ENCODE results near the gene THSD7A.
A peak's percentile ranks its signal among the peaks of the same experiment; 100 is the strongest.

Gene THSD7A

DNA sequence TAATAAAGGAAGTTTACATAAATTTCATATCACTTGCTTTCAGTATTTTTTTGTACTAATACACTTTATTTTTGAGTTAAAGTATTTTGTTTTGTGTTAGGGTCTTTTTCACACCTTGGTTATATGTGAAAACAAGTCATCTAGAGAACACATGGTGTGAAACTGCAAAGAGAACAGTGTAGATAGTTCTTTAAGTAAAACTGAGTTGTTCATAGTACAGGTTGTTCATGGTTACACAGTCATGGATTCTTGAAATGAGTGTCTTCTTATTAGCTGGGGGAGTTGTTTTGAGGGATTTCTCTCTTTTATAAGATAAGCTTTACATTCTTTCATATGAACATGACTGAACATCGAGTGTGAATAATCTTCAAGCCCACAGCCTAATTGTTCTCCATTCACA is 244.2 kb downstream of the THSD7A start:
- no peak for DNase-seq (ENCODE audit: low read depth in 2 of 2)

DNA sequence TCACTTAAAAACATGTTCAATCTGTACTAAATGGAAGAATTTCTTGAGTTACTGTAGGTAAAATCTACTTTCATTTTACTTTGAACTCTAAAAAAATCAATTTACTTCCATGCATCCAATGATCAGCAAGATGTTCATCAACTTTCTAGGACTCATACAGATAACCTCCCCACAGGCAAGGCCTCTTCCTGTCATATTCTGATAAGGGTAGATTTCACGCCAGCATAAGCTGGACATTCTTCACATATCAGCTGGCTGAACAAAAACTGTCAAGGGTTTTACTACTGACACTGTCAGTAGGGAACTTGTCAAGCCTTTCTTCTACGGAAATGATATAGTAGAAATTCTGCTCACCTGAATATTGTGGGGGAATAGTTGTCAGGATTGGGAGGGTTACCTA is 244.9 kb downstream of the THSD7A start:
- no peak for DNase-seq (ENCODE audit: low read depth in 2 of 2)

DNA sequence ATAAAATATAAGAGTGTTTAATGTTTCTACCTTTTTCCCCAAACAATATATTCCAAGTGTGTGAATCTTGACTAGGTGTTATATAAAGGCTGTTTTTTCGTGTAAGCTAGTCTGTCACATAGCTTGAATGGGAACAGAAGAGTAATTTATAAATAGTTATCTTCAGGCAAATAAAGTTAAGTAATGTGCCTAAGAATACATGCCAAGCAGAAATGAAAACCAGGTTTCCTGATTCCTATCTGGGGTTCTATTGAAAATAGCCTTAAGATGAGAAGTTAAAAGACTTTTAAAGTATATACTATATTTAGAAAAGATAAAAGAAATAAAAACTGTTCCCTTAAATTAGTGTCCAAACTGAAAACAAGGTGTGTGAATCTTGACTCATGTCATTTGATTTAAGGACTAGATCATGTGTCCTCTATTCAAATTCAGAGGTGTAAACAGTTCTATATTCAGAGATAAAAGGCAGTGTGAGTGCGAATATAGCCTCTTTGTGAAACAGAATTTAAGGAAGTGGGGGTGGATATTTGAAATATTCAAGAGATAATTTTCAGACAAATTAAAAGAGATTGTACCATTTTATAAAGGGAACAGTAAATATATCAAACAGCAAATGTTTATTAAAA is 247.5 kb downstream of the THSD7A start:
- no peak for DNase-seq (ENCODE audit: low read depth in 2 of 2)

DNA sequence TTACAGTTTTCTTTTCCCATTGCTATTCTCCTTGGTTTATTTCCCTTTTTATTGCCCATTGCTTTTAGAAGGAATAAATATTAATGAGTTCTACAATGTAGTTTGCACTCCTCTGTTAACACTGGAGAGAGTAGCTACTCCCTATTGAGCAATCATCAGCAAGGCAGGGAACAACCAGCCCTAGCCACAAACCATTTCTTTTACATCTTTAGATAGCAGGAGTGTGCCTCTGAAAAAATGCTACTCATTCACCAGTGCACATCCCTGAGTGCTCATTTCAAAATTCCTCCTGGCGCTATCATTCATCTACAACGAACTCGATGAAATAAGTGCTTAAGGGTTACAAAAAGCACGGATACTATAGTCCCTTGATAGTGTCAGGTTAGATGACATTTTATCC is 252.9 kb downstream of the THSD7A start:
- DNase-seq (ENCODE audit: low read depth in 2 of 2) = no peak

DNA sequence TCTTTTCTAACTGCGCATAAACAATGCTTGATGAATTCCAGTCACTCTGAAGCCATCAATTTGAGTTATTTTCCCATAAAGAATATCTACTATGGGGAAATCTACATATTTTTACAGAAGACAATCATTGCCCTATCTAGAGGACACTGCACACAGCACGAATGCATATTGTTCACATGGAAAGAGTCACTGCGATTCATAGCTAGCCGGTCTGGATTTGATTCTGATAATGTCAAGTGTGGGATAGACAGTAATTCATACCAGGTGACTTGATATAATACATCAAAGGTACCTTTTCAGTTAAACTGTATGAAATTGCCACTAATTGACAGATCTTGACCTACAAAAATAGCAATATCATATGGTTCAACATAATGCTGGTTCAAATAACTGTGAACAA is 255.7 kb downstream of the THSD7A start:
- DNase-seq (ENCODE audit: low read depth in 2 of 2) = no peak

DNA sequence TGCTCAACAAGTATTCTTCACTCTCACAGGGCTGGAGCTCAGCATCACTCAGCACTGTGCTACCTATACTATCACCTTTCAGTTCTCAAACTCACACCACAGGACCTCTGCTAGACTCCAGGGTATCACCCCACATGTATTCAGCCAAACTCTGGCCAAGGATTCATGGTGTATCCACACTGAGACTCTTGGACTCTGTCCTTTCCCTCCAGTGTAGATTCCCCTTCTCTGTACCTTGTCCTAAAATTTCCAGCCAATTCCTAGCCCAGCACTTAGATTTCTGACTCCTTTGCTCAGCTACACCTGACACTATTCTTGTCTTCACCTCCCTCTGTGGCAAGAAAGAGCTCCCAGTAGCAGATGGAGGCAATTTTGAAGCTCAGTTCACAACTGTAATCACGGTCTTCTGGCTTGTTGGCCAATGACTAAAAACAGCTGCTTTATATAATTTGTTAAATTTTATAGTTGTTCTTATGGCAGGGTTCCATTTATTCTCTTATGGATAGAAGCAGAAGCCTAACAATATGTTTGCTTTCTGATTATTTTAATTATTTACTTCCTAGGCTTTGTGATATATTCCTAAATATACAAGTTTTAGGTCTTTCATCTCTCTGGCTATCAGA is 258.8 kb downstream of the THSD7A start:
- no peak for DNase-seq (ENCODE audit: low read depth in 2 of 2)

DNA sequence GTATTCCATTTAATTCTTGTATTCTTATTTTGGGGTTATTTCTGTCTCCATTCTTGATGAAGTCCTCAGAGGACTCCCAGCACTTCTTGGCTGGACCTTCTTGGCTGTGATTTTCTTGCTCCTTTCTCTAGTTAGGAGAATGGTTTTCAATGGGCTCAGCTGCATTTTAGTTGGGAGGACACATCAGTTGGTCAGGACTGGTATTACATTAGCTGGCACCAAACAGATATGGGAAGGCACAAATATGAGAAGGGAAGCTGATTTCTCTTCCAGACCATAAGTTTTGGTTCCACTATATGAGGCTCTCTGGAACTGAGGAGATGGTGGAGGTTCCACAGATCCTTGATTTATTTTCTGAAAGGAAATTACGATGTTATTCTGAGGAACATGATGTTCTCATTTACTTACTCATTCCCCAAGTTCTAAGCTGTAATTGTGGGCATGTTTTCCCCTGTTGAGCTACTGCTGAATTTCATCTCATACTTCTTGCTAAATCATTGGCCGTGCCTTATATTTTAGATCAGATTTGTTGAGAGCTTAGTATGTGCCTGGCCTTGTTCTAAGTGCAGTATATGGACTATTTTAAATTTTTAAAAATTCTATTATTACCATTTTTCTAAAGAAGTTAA is 261.0 kb downstream of the THSD7A start:
- DNase-seq (ENCODE audit: low read depth in 2 of 2) = no peak

GRCh38 chr7:11570205-11570604 is 261.8 kb downstream of the THSD7A start:
- no peak for DNase-seq (ENCODE audit: low read depth in 2 of 2)

DNA sequence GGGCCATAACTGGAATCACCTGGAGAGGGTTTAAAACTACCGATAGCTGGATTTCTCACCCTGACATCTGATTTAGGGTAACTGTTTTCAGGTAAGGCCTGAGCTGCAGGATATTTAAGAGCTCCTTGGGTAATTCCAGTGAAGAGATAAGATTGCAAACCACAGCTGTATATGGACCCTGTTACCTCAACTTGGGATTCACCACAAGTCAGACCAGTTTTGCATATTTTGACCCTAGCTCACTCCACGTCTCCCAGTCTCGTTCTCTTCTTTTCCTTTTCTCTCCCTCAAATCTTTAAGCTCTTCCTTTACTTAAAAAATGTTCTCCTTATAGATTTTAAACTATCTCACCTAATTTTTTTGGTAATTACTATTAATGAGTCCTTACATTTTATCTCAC is 264.4 kb downstream of the THSD7A start:
- DNase-seq (ENCODE audit: low read depth in 2 of 2) = no peak

GRCh38 chr7:11557627-11558026 is 274.4 kb downstream of the THSD7A start:
- peak; percentile 17 to 30 for DNase-seq (ENCODE audit: low read depth in 2 of 2)

GRCh38 chr7:11552676-11553296 is 279.2 kb downstream of the THSD7A start:
- no peak for DNase-seq (ENCODE audit: low read depth in 2 of 2)

- no peak for DNase-seq (ENCODE audit: low read depth in 2 of 2)
Measured at GRCh38 chr7:11551470-11551869, 280.5 kb downstream of the THSD7A start.

GRCh38 chr7:11548532-11548931 is 283.5 kb downstream of the THSD7A start:
- DNase-seq (ENCODE audit: low read depth in 2 of 2) = no peak

DNA sequence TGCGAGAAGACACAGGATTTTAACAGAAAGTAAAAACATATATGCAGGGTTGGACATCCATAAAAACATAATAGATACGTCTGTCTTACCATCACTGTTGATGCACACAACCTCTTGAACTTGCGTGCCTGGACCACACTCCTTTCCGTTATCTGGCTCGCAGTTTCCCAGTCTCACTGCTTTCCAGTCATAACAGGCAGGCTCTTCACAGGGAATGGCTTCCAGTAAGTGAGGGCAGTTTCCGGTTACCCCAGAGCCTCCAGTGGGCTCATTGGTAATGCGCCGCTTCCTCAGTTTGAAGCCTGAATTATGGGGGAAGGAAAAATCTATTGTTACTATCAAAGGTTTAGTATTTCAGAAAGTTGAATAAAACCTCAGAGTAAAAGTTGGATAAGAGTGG is 290.7 kb downstream of the THSD7A start:
- DNase-seq (ENCODE audit: low read depth in 2 of 2) = no peak

GRCh38 chr7:11540271-11540761 is 291.7 kb downstream of the THSD7A start:
- DNase-seq (ENCODE audit: low read depth in 2 of 2) = peak; percentile 67 to 71

DNA sequence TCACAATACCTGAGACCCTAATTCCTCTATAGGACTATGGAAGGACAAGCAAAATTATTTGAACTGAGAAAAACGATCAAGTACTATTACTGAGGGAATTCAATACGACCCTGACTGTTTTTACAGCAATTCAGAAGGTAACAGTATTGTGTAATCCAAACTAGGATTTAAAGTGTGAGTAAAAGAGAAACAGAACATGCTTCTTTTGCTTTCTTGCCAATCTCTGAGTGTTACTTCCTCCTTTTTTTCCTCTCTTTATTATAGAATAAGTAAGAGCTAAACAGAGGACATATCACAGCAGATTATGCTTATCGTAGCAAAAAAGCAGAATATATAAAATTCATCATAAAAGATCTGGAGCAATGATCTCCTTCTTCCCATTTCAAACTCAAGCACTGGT is 292.1 kb downstream of the THSD7A start:
- DNase-seq (ENCODE audit: low read depth in 2 of 2) = peak in 1 of 2 experiments; percentile 4

- no peak for DNase-seq (ENCODE audit: low read depth in 2 of 2)
Measured at GRCh38 chr7:11538751-11539299, 293.2 kb downstream of the THSD7A start.

GRCh38 chr7:11533229-11533820 is 298.7 kb downstream of the THSD7A start:
- DNase-seq (ENCODE audit: low read depth in 2 of 2) = no peak

GRCh38 chr7:11529382-11529781 is 302.6 kb downstream of the THSD7A start:
- DNase-seq (ENCODE audit: low read depth in 2 of 2) = no peak

GRCh38 chr7:11527707-11528106 is 304.3 kb downstream of the THSD7A start:
- no peak for DNase-seq (ENCODE audit: low read depth in 2 of 2)

DNA sequence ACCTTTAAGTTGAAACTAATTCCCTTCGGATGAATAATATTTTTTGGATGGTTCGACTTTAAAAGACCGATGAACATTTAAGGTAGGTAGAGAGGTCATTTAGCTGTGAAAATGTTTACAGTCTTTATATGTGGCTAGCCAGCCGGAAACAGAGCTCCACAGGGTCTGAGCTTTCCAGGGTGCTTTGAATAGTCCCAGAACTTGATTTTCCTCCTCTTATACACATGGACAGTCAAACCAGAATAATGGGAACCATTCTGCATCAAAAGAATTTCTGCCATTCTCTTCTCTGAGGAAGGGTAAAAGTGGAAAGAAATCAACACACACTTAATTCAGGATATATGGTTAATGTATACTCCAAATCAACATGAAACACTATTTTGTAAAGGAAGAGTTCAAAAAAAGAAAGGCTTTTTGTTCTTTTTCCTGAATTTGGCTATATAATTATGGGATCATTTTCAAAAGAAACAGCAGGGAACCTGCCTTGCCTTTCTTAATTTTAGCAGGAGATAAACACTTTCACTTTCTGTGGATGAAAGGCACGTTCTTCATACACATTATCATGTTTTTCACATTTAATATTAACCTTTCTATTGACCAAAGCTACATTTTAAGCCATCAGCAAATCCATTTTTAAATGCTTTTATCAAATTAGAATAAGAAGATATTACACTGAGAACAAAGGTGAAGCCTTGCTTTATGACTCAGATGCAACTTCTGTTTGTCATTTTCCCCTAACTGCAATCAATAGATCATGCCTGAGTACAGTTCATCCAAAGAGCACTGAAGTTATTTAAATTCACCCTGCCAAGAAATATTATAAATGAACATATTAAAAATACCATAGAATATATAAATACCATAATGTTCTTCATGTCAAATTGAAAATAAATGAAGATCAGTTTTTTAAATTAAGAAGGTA is 307.3 kb downstream of the THSD7A start:
- no peak for DNase-seq (ENCODE audit: low read depth in 2 of 2)
